Measurements from ENCODE around the gene CCL25.

CCL25 gene

DNA sequence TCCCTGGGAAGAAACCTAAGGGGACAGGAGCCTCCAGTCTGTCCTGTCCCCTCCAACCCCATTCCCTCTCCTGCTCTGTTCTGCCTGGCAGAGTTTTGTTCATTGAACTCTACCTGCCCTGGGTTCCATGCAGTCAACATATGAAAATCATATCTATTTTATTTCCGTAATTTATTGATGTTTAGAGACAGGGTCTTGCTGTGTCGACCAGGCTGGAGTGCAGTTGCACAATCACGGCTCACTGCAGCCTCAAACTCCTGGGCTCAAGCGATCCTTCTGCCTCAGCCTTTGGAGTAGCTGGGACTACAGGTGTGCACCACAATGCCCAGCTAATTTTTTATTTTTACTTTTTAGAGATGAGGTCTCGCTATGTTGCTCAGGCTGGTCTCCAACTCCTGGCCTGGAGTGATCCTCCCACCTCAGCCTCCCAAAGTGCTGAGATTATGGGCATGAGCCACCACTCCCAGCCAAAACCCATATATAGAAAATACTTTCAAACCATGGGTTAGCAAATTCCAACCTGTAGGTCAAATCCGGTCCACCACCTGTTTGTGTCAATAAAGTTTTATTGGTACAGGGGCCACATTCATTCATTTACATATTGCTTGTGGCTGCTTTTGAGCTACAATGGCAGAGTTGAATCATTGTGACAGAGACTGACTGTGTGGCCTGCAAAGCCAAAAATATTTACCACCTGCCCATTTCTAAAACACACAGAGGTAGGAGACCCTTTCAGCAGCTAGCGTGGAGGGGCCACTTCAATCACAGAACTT, 57.5 kb downstream of the CCL25 start:
- DNase-seq (ENCODE audit: low read depth in 2 of 2) = no peak

DNA sequence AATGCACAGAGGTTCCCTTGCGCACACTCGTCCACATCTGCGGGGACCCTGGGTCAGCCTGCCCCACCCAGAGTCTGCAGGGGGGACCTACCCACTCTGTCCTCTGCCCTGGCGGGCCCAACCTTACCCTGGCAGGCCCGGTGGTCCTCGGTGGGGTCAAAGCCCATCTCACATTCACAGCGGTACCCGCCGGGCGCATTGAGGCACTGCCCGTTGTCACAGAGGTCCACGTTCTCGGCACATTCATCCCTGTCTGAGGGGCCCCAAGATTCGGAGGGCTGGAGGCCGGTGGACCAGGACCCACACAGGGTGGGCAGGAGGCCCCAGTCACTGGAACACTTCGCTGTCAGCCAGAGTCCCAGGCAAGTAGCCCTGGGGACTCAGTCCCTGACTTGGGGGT, 58.4 kb downstream of the CCL25 start:
- no peak for DNase-seq (ENCODE audit: low read depth in 2 of 2)

DNA sequence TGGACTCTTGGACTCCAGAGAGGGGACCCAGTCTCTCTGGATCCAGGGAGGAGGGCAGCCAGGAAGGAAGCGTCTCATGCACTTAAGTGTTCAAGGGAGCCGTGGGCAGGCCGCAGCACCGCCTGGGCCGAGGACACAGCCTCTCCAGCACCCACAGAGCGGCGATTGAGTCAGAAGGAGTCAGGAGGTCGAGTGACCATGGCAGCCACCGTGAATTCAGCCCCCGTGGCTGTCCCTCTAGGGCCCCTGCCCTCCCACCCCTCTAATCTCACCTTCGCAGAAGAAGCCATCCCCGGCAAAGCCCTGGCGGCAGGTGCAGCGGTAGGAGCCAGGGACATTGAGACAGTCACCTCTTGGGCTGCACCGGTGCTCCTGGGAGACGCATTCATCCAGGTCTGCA, 58.8 kb downstream of the CCL25 start:
- no peak for DNase-seq (ENCODE audit: low read depth in 2 of 2)
